WTC11 (cell line): ENCODE results near the gene PRELP.

Source experiments
- CREB1 ChIP-seq: sonication (generic); formaldehyde crosslinking; IDR thresholded peaks from 2 replicates; pipeline ENCODE4 v1.8.0; 2023; ENCODE audit warnings: mild to moderate bottlenecking, missing genetic modification reagents
- TF ChIP-seq, protein P1 (sequence below): sonication (generic); formaldehyde crosslinking; IDR thresholded peaks from 2 replicates; pipeline ENCODE4 v1.8.0; 2022; ENCODE audit warnings: missing genetic modification reagents
- TF ChIP-seq, protein P2 (sequence below): sonication (generic); formaldehyde crosslinking; IDR thresholded peaks from 2 replicates; pipeline ENCODE4 v1.8.1; 2022; ENCODE audit warnings: mild to moderate bottlenecking, missing genetic modification reagents, moderate library complexity, borderline replicate concordance

DNA sequence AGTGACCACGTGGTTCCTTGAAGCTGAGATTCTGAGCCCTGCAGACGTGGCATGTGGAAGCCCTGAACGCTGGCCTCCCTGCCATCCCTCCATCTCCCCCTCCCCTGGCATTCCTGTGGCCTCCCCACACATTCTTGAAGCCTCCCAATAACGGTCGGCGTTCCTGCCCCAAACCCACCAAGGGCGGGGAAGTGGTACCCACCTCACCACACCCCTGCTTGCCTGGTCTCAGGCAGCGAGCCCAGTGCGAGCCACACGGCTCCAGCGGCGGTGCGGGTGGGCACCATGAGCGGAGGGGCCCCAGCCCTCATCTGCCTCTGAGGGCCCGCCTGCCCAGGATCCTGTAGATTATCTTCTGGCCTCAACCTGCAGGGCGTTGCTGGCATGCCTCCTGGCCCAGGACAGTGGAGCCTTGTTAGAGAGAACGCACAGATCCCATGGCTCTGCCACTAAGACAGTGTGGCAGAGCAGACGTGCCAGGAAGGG, 20.6 kb upstream of the PRELP start:
- TF ChIP-seq, protein P1, sequence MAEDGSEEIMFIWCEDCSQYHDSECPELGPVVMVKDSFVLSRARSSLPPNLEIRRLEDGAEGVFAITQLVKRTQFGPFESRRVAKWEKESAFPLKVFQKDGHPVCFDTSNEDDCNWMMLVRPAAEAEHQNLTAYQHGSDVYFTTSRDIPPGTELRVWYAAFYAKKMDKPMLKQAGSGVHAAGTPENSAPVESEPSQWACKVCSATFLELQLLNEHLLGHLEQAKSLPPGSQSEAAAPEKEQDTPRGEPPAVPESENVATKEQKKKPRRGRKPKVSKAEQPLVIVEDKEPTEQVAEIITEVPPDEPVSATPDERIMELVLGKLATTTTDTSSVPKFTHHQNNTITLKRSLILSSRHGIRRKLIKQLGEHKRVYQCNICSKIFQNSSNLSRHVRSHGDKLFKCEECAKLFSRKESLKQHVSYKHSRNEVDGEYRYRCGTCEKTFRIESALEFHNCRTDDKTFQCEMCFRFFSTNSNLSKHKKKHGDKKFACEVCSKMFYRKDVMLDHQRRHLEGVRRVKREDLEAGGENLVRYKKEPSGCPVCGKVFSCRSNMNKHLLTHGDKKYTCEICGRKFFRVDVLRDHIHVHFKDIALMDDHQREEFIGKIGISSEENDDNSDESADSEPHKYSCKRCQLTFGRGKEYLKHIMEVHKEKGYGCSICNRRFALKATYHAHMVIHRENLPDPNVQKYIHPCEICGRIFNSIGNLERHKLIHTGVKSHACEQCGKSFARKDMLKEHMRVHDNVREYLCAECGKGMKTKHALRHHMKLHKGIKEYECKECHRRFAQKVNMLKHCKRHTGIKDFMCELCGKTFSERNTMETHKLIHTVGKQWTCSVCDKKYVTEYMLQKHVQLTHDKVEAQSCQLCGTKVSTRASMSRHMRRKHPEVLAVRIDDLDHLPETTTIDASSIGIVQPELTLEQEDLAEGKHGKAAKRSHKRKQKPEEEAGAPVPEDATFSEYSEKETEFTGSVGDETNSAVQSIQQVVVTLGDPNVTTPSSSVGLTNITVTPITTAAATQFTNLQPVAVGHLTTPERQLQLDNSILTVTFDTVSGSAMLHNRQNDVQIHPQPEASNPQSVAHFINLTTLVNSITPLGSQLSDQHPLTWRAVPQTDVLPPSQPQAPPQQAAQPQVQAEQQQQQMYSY (CRISPR knock-in tag), result no peak
- TF ChIP-seq CREB1 (CRISPR knock-in tag), result no peak
- TF ChIP-seq, protein P2, sequence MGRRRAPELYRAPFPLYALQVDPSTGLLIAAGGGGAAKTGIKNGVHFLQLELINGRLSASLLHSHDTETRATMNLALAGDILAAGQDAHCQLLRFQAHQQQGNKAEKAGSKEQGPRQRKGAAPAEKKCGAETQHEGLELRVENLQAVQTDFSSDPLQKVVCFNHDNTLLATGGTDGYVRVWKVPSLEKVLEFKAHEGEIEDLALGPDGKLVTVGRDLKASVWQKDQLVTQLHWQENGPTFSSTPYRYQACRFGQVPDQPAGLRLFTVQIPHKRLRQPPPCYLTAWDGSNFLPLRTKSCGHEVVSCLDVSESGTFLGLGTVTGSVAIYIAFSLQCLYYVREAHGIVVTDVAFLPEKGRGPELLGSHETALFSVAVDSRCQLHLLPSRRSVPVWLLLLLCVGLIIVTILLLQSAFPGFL (CRISPR knock-in tag), result no peak
